Putamen (tissue), 1 donor: ENCODE measurements around the gene ZNF350.
"Not testable (repeated sequence)": the region's sequence is repeated elsewhere in the genome, so short reads cannot be mapped to it uniquely, and the experiment has no call there.

ENCODE experiments used
- DNase-seq: peaks from one replicate; pipeline ENCODE4 v3.0.0-alpha.2; 2016; ENCODE audit warnings: low spot score

Gene ZNF350

GRCh38 chr19:51986309-51987291, at the start of gene ZNF350:
TSS of gene ZNF350 (minus strand) at chr19:51986840. CDS start at chr19:51974360, 12,480 bp downstream.
- DNase-seq: peak; percentile 97

- no peak for DNase-seq
These were observed 47.5 kb upstream of the ZNF350 start for GRCh38 chr19:52034051-52034728.

GRCh38 chr19:52028780-52029123, 42.1 kb upstream of the ZNF350 start:
- DNase-seq: no peak

DNA sequence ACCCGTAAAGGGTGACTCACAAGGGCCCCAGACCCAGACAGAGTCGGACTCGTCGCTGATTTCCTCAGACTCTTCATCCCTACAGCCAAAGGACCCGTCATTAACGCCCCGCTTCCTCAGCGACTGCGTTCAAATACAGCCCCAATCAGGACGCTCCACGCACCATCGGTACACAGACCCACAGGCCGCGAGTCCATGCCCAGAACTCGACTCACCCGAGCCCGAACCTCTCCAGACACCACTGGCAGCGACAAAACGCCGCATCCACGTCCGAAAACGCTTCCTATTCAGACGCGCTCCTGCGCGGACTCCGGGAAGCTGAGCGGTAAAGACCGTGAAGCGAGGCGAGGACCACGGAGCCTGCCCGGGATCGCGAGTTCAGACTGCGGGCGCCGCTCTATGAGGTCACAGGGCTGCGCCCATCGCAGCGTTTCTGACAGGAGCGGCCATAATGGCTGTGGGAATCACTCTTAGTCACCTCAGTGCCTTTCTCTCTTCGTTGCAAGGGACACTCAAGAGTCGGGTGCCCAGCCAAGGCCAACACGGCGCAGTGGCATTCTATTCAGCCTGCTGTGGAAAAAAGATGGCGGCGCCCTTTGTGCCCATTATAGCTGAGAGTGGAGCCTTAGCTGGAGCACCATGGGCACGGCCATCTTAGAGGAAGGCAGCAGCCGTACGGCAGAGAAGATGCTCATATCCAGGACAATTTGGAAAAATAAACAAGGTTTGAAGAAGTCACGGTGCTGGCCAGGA, 41.6 kb upstream of the ZNF350 start, which contains the start of gene ZNF614:
ZNF614 (minus strand) TSS at position 353 of the 753 bp plus-strand sequence. CDS start 2,634 bp downstream, outside the sequence.
- DNase-seq: peak; percentile 91

- DNase-seq: not testable (repeated sequence)
These were observed 39.8 kb upstream of the ZNF350 start for GRCh38 chr19:52026255-52026990.

GRCh38 chr19:52024478-52024877, 37.8 kb upstream of the ZNF350 start:
- DNase-seq: not testable (repeated sequence)

DNA sequence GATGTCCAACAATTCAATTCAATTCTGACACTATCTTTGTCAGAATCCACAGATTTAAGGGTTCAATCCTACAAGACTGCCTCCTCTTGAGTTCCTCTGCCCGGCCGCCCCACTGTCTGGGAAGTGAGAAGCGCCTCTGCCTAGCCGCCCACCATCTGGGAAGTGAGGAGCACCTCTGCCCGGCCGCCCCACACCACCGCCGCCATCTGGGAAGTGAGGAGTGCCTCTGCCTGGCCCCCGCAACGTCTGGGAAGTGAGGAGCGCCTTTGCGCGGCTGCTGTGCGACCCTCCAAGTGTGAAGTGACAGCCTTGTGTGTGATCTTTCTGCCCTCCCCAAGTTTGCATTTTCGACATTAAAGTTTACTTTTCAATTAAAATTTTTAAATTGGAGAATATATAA, 35.6 kb upstream of the ZNF350 start:
- DNase-seq: no peak

DNA sequence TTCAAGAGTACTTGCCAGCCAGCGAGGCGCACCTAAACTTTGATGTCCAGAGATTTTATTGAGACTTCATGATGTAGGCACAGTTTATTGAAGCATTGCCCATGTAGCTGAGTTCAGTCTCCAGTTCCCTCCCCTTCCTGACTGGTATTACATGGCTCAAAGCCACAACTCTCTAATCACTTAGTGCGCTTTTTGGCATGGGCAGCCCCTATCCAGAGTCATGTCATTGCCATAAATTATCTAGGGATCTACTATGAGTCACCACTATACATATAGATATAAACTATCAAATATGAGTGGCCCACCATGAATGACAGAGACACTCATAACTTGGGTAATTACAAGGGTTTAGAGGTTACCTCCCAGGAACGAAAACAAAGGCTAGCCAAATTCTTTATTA, 33.9 kb upstream of the ZNF350 start:
- no peak for DNase-seq

- no peak for DNase-seq
These were observed 24.0 kb upstream of the ZNF350 start for GRCh38 chr19:52010674-52011073.

DNA sequence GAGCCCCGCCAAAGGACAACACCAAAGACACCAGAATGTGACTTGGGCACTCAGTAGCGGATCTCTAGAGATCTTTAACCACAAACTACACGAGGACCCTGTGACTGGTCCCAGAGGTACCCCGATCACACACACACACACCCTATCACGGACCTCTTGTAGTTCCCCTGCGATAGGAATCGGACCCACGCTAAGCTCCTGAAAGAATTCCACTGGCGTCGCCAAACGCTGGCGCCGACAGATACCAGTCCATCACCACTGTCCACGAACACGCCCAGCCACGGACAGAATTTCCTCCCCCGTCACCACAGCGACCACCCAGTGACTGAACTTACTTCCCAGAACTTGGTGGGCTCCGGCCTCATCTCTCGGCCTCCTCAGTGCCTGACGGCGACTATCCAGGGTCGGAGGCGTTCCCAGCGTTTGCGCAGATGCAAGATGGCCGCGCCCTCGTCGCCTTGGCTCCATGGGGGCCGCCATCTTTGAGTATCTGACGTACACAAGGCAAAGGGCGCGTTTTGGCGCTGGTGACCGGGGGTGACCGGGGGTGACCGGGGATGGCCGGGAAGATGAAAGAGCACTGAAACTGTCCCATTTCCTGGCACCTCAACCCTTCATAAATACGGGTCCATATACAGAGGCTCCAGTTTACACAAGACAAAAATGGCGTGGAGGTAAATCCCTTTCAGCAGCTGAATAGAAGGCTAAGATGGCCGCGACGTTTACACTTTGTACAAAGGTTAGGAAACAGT, 21.3 kb upstream of the ZNF350 start, which contains the start of gene ZNF615:
ZNF615 (minus strand) TSS at position 406 of the 752 bp plus-strand sequence. CDS start 4,500 bp downstream, outside the sequence.
- peak; percentile 93 for DNase-seq

DNA sequence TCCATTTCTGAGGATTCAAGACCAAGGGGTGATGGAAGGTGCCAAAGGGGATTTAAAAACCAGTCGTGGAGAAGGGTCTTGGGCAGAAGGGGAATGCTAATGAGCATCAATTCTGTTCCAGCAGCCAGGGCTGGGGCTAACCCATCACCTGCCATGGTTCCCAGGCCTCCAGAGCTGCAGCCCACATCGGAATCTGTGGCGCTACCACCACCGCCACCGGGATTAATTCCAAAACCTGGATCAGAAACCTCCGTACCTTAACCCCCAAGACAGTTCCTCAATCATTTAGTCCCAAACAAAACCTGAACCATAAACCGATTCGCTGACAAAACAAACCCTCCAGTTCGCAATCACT, 20.8 kb upstream of the ZNF350 start:
- DNase-seq: no peak

GRCh38 chr19:51994048-51994644, 7.5 kb upstream of the ZNF350 start:
- DNase-seq: no peak

DNA sequence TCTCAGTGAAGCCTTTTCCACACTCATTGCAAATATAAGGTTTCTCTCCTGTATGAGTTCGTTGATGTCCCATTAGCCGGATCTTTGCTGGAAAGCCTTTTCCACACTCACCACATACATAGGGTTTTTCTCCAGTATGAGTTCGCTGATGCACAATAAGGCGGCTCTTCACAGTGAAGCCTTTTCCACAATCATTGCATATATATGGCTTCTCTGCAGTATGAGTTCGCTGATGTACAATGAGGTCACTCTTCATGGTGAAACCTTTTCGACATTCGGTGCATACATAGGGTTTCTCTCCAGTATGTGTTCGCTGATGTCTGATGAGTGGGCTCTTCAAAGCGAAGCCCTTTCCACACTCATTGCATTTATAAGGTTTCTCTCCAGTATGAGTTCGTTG, 6.8 kb upstream of the ZNF350 start:
- no peak for DNase-seq

DNA sequence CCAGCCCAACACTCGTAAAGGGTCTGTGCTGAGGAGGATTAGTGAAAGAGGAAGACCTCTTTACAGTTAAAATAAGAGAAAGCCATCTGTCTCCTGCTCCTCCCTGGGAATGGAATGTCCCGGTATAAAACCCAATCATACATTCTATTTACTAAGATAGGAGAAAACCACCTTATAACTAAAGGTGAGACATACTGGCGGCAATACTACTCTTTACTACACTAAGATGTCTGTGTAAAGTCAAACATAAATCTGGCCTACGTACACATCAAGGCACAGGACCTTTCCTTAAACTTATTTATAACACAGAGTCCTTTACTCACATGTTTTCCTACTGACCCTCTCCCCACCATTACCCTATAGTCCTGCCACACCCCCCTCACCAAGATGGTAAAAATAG, 3.3 kb downstream of the ZNF350 start:
- DNase-seq: no peak

GRCh38 chr19:51980926-51981325, 5.7 kb downstream of the ZNF350 start:
- not testable (repeated sequence) for DNase-seq

DNA sequence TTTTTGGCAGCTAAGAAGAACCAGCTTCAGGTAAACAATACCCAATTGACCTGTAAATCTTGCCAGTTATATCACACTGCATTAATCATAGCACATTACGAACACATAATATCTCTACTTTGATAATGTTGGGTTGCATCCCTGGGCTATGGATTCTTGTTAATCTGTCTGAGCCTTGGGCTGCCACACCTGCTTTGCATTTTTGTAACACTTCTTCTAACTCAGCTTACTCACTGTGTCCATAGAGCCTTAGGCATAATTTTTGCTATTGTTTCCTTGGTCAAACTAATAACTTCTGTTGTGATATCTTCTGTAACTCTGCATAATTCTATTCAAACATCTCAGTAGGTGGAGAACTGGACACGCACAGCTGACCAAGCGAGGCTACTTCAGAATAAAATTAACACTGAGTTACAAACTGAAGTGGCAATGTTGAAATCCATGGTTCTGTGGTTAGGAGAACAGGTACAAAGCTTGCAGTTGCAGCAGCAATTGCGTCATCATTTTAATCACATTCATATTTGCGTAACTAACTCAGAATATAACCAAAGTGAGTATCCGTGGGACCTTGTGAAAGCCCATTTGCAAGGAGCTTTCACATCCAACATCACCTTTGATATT, 6.4 kb downstream of the ZNF350 start:
- no peak for DNase-seq

- no peak for DNase-seq
These were observed 7.8 kb downstream of the ZNF350 start for GRCh38 chr19:51978882-51979281.

- DNase-seq: no peak
These were observed 9.3 kb downstream of the ZNF350 start for GRCh38 chr19:51977346-51977745.

DNA sequence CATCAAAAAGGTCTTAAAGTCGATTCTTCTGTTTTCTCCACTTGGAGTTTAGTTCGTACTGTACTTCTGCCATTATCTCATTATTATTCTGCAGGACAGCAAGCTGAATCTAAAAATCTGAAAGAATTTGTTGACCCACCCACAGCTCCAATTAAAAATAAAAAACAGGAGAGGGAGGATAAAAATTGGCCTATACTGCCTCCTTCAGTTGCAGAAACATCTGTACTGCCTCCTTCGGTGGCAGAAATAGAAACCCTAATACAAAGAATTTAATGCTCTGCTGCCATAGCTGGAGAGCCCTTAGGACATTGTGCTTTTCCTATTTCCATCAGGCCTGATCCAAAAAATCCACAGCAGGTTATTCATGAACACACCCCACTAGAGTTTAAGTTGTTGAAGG, 9.8 kb downstream of the ZNF350 start:
- no peak for DNase-seq

DNA sequence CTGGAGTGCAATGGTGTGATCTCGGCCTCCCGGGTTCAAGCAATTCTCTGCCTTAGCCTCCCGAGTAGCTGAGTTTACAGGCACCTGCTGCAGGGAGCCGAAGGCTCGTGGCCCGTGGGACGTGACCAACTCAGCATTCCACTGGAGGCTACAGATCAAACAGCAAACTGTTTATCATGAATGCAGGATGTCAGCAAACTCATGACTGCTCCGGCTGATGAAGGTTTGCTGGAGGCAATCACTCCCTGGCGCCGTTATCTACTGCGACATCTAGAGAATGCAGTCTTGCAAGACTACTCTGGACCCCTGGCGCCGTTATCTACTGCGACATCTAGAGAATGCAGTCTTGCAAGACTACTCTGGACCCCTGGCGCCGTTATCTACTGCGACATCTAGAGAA, 10.9 kb downstream of the ZNF350 start:
- not testable (repeated sequence) for DNase-seq
